Fibroblast of skin of left quadriceps (primary cell): ENCODE results near the gene ATP5F1D.
A peak's percentile ranks its signal among the peaks of the same experiment; 100 is the strongest.

Experiments used
- DNase-seq, 2 experiments: peaks; one replicate each; pipeline ENCODE4 v3.0.0-alpha.2; 2013; ENCODE audit warnings: low read depth in 2 of 2

ATP5F1D gene

DNA sequence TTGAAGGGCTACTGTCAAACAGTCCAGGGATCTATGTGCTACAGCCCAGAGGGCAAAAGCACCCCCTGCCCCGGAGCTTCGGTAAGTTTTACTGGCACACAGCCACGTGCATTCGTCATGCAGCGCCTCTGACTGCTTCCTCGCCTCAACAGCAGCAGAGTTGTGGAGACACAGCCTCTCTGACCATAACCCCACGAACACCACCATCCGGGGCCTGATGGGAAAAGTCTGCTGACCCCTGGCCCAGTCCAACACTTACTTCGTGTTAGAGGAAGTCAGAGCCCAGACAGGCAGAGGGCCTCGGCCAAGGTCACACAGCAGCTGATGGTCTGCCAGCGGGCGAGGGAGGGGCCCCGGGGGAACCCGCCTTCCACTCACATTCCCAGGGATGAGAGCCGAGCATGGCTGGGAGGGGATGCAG is 8.9 kb upstream of the ATP5F1D start:
- DNase-seq: no peak

DNA sequence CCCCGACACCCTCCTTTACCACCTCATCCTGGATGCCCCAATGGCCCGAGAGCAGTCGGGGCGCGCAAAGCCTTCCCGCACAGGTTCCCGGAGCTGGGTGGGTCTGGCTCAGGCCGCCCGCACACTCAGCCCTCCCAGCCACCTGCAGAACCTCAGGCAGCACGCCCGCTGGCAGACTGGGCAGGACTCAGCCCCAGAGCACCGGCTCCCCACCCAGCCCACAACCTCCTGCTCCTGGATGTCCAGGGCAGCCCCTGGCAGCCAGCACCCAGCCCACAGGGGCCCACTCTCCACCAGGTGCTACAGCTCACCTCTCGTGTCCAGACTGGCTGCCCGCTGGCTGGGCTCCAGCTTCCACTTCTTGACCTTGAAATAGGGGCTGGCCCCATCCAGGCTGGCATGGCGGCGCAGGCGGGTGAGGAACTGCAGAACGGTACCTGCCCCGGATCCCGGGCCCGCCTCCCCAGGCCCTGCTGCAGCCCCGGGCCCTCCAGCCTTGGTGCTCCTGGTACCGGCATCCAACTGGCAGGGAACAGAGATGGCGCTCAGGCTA is 8.4 kb upstream of the ATP5F1D start:
- no peak for DNase-seq

DNA sequence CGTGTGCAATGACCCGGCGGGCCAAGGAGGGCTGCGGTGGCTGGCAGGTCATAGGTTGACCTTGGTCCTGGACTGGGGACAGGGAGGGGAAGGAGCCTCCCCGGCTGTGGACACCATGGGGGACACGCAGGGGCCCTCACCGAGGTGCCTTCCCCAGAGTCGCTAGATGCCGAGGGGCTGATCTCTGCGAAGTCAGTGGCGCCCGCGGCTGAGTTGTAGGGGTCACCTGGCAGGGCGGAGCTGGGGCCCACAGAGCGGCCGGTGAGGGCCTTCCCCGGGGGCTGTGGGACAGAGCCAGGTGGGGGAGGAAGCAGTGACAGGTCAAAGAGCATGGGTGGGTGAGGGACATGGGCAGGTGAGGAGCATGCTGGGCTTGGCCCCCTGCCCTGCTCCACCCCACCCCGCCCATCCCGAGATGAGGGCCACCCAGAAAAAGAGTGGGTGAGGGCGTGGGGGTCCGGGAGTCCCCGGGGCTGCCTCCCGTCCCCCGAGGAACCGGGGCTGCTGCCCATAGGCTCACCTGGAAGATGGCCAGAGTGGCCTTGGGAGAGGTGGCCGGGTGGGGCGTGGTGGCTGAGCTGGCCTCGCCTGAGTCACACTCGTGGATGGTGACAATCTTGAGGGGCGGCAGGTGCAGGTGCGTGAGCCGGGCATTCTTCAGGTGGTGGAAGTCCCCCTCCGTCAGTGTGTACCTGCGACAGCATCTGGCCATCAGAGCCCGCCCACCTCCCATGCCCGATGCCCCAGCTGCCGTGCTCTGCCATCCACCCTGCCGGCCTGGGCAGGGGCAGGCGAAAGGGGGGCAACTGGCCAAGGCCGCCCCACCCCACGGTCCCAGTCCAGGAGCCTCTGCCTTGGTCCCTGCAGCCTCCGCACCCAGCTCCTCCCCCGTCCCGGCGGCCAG is 7.2 kb upstream of the ATP5F1D start:
- DNase-seq: no peak

DNA sequence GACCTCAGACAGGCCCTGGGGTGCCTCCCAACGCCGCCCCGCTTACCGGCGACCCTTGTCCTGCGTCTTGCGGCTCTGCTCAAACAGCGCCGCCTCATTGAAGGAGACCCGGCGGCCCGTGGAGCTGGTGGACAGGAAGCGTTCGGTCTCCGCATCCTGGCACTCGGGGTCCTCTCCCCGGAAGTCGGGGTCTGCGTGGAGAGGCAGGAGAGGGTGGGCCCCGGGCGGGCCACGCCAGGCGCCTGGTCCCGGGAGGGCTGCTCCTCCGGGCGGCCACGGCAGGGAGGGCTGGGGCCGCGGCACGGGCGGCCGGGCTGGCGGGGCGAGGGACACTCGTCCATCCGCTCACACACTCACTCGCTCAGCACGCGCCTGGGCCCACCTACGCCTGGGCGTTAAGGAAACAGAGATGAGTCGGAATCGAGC is 6.6 kb upstream of the ATP5F1D start:
- DNase-seq: no peak

DNA sequence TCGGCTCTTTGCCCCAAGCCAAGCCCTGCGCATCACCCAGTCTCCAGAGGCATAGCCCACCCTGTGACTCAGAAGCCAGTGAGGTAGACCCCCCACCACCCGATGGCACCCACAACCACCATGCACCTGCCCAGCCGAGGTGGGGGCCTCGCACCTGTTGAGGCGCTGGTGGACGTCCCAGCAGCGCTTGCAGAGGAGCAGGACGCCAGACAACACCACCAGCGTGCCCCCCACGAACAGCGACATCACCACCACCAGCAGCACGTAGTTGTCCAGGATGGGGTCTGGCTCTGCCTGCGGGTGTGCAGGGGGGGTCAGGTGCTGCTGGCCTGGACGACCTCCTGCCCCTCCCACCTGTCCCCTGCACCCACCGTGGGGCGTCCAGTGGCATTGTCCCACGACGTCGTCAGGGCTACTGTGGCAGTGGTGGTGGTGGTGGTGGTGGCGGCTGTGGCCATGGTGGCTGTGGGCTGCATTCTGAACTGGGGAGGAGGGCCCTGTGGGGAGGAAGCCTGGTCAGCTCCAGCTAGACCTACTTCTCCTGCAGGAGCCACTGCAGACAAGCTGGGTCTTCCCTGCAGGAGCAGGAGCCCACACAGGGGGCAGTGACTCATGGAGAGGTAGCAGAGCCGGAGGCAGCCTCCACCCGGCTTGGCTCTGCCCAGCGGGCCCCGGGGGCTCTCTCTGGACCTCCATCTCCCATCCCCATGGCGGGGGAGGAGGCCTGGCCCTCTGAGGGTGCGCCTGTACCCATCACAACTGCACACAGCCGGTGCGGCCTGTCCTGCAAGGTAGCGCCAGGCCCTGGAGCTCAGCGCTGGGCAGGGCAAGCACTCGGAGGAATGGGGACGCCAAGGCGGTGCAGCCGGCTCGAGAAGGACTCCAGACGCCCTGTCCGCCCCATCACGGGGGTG is 5.7 kb upstream of the ATP5F1D start:
- DNase-seq: no peak

DNA sequence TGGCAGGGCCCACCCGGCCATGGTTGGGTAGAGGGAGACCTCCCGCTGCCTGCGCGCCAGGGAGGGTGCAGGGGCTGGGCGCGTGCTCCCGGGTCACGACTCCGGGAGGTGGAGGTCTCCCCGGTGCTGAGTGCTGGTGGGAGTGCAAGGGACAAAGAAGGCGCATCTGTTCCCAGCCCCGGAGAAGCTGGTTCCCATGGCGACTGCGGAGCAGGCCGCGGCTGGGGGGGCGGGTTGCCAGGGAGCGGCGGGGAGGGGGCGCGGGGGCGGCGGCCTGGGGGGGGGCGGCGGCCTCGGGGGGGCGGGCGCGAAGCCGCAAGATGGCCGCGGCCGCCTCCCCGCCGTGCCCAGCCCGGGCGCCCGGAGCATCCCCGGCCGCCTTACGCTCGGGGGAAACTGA is 5.0 kb upstream of the ATP5F1D start:
- no peak for DNase-seq

DNA sequence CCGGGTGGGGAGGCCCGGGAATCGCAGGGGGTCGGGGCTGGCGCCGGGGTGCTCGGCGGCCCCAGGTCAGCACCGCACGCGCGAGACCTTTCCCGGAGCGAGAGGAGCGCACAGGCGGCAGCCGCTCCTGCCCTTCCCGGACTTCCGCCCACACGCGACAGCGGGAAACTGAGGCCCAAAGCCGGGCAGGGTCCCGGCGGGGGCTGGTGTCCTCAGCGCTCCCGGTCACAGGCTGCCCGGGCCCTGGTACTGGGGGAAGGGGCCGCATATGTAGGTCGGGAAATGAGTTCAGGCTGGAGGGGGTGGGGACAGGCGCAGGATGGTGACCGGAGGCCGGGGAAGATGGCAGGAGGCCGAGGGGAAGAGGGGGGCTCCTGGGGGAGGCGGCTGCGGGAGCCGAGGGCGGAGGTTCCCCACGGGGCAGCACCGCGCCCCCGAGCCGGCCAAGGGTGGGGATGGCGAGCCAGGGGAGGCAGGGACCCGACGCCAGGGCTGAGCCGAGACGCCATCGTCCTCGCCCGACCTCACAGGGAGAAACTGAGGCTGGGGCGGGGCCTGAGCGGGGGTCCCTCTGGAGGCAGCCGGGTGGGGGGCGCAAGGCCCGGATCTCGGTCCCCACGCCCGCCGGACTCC is 4.4 kb upstream of the ATP5F1D start:
- DNase-seq: no peak

DNA sequence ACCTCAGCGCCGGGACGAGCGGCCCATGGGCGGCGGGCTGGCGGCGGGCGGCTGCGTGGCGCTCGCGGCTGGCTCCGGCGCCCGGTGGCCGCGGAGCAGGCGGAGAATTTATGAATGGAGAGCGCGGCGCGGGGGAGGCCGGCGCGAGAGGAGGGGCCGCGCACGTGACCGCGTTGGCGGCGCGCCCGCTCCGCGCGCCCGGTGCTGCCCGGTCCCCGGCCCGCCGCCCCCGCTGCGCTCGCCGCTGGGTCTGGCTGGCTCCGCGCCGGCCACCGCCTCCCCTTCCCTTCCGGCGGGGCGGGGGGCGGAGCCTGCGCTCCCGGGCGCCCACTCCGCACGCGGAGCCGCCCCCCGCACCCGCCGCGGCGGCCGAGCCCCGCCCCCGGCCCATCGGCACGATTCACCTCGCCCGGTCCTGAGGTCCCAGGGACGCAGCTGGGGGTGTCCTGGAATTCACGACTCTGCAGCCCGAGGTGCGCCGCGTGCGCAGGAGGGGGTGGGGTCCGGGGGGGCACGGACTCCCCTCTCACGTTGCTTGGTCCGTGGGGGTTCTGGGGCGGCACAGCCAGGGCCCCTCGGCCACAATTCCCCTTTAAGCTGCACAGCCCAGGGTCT is 3.7 kb upstream of the ATP5F1D start, which contains the start of gene CBARP:
TSS of gene CBARP (minus strand) at position 252 of the 615 bp plus-strand sequence. CDS start 1,905 bp downstream, outside the sequence.
- no peak for DNase-seq

DNA sequence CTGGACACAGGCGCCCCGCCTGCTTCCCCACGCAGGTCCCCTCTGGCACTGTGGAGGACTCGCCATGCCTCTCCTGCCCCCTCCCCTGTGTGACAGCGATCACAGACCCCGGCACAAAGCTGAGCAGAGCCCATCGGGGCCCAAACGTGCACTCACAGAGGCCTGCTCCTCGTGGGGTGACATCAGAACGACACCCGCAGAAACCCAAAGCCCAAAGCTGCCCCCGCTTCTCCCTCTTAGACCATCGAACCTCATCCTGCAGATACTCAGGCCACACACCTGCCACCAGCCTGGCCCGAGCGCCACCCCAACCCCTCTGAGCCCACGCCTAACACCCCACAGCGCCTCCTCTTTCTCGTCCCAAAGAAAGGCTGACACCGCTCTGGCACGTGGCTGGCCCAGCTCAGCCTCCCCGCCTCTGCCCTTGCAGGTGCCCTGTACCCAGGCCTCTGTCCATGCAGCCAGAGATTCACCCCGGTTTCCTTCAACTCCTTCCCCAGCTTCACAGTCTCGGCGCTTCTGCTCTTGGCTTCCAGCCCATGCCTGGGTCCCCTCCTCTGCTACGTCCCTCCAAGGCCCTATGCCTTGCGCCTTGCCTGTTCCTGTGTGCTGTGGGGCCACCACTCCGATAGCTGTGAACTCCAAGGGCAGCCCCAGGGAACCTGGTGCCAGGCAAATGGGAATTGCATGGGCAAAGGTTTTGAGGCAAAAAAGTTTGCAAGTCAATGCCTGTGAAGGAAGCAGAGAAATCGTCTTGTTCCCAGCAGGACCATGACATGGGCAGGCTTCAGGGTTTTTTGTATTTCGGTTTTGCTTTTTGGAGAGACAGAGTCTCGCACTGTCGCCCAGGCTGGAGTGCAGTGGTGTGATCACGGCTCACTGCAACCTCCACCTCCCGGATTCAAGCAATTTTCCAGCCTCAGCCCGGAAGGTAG is 2.9 kb upstream of the ATP5F1D start:
- no peak for DNase-seq

DNA sequence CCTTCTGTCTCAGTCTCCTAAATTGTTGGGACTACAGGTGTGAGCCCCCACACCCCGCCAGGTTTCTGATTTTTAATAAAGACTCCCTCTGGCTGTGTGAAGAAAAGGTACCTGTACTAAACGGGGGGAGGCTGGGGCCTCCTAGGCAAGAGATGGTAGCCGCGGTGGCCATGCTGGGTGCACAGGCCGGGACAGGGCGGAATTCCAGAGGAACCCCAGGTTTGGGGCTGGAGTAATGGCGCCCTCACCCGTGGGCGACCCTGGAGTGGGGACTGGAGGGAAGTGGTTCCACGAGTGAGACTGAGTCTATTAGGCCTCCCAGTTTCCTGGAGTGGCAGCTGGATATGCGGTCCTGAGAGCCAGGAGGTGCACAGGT is 2.1 kb upstream of the ATP5F1D start:
- no peak for DNase-seq

DNA sequence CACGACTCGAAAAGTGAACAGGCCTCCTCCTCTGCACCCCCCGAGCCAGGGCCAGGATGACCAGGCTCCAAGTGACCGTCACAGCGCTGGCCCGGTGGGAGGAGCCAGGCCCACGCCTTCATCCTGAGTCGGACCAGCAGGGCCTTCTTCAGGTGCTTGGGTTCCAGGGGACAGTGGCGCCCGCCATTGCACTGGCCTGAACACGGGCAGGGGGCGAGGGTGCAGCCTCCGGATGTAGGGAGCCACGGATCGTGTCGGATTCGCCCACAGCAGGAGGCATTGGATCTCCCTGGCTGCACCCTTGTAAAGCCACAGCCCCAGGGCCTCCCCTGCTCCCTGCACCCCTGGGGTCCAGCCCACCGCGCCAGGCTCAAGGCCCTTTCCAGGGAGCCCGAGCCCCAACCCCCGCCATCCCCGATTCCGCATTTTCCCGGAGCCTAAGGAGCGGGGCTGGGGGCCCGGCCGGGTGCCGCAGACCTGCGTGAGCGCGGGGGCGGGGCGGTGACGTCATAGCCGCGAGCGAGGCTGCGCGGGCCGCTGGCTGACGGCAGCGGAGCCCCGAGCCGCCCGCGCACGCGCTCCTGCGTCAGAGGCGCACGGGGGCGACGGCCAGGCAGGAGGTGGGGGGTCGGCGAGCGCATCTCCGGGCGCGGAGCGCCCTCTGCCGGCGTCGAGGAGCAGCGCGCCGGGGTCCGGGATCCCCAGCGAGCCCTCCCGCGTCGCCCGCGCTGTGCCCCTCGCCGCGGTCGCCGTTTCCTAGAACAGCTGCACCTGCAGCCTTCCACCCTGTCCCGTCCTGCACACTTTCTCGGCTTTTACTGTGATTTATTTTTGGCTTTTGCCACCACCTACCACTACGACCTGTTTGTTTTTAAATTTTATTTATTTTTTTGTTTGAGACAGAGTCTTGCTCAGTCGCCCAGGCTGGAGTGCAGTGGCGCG is 1.5 kb upstream of the ATP5F1D start:
- peak; percentile 77 for DNase-seq

DNA sequence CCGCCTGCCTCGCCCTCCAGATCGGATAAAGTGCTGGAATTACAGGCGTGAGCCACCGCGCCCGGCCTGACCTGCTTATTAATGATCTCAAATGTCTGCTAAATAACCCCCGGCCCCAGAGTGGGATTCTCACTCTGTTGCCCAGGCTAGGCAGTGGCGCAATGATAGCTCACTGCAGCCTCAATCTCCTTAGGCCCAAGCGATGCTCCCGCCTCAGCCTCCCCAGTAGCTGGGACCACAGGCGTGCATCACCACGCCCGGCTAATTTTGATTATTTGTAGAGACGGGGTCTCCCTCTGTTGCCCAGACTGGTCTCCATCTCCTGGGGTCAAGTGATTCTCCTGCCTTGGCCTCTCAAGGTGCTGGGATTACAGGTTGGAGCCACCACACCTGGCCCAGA is 626 bp upstream of the ATP5F1D start:
- no peak for DNase-seq

DNA sequence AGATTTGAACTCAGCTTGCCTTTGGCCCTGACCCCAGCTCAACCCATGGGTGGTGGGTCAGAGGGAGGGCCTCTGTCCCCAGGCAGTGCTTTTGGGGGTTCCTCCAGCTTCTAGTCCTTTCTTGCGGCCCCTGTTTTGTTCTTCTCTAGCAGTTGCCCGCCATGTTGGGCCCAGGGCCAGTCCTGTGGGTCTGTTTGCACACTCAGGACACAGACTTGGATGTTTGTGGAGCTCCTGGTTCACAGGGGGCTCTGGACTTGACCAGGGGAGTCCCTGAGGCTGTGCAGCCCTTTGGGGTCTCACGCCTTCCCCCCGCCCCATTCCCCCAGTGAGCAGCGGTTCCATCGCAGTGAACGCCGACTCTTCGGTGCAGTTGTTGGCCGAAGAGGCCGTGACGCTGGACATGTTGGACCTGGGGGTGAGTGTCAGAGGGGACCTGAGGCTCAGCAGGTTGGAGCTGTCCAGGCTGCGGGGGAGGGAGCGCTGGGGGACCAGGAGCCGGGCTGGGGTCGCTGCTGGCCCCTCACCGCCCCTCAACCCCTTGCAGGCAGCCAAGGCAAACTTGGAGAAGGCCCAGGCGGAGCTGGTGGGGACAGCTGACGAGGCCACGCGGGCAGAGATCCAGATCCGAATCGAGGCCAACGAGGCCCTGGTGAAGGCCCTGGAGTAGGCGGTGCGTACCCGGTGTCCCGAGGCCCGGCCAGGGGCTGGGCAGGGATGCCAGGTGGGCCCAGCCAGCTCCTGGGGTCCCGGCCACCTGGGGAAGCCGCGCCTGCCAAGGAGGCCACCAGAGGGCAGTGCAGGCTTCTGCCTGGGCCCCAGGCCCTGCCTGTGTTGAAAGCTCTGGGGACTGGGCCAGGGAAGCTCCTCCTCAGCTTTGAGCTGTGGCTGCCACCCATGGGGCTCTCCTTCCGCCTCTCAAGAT is 2.5 kb downstream of the ATP5F1D start:
- peak in 1 of 2 experiments; percentile 57 for DNase-seq

DNA sequence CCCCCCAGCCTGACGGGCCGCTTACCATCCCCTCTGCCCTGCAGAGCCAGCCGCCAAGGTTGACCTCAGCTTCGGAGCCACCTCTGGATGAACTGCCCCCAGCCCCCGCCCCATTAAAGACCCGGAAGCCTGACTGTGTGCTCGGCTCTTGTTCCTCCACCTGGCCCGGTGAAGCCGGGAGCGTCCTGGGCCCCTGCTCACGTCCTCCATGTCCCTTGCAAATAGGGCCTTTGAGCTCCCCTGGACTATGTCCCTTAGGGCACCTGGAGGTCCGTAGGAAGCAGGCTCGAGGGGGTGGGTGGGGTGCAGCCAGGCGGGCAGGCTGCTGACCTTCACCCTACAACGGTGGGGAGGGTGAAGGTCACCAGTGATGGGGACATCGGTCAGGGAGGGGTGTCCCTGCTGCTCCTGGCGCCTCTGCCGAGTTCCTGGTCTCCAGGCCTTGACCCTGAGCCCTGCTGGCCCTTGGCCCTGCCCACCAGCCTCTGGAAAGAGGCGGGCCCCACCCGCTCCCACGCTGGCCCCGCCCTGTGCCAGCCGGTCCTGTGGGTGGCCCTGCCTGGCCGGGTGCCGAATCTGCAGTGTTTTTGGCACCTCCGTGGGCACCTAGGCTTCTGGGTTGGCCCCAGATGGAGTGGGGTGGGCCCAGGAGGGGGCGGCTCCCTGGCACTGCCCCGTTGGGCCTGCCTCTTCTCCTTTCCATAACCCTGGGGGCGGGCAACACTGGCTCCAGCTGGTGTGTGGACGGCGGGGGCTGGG is 3.3 kb downstream of the ATP5F1D start:
- no peak for DNase-seq

DNA sequence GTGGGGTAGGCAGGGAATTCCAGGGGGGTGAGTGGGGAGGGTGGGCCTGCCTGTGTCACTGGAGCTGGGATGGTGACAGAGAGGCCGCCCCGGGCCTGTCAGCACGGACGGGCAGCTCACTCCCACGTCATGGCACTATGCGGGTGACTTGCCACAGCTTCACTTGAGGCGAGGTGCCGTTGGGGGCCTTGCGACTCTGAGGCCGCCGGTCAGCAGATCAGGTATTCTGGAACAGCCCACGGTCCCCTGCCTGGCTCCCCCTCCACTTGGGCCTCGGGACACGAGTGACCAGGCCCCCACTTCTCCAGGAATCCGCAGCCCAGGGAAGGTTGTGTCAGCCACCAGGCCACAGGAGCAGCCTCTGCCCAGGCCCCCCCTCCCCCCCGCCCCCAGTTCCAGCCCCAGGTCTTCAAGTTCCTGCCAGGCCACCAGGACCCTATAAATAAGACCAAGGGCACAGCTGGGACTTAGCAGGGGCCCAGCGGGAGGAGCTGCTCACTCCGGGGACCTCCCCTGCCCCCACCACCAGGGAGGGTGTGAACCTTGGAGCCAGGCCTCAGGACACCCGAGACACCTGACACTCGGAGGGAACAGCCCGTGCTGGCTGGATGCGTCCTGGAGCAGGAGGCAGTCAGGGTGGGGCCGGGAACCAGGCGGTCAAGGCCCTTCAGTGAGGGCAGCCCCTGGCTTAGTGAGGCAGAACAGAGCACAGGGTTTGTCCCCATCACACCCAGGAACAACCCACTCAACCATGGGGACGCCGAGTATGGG is 4.1 kb downstream of the ATP5F1D start:
- DNase-seq: no peak
